HG02571 (cell line): ENCODE measurements around the gene IFNG.

ENCODE experiments used
- ATAC-seq: cut with Tn5 transposase; IDR thresholded peaks from one replicate; pipeline ENCODE4 v1.9.1; 2021; ENCODE audit warnings: mild to moderate bottlenecking, moderate library complexity; ENCODE audit not compliant: unreplicated experiment

IFNG gene

GRCh38 chr12:68169213-68169889 is 9.8 kb upstream of the IFNG start:
- no peak for ATAC-seq

- ATAC-seq: no peak
Measured at GRCh38 chr12:68166317-68166831, 6.8 kb upstream of the IFNG start.

- no peak for ATAC-seq
Measured at GRCh38 chr12:68163560-68164081, 4.1 kb upstream of the IFNG start.

- no peak for ATAC-seq
Measured at GRCh38 chr12:68162374-68162773, 2.8 kb upstream of the IFNG start.

GRCh38 chr12:68158432-68158831 is 1.1 kb downstream of the IFNG start:
- ATAC-seq: no peak

- ATAC-seq: no peak
Measured at GRCh38 chr12:68157380-68157779, 2.2 kb downstream of the IFNG start.

GRCh38 chr12:68156636-68157035 is 2.9 kb downstream of the IFNG start:
- ATAC-seq: no peak

GRCh38 chr12:68154779-68155178 is 4.8 kb downstream of the IFNG start:
- ATAC-seq: no peak

GRCh38 chr12:68148261-68148951 is 11.1 kb downstream of the IFNG start:
- no peak for ATAC-seq

- no peak for ATAC-seq
Measured at GRCh38 chr12:68140556-68140955, 19.0 kb downstream of the IFNG start.

- no peak for ATAC-seq
Measured at GRCh38 chr12:68139941-68140340, 19.6 kb downstream of the IFNG start.

GRCh38 chr12:68139001-68139400 is 20.5 kb downstream of the IFNG start:
- no peak for ATAC-seq

GRCh38 chr12:68138480-68138879 is 21.1 kb downstream of the IFNG start:
- ATAC-seq: no peak

- ATAC-seq: no peak
Measured at GRCh38 chr12:68137335-68137830, 22.2 kb downstream of the IFNG start.

- ATAC-seq: no peak
Measured at GRCh38 chr12:68135520-68135919, 24.0 kb downstream of the IFNG start.

- ATAC-seq: no peak
Measured at GRCh38 chr12:68131867-68132414, 27.6 kb downstream of the IFNG start.

- ATAC-seq: no peak
Measured at GRCh38 chr12:68129979-68130378, 29.6 kb downstream of the IFNG start.

- ATAC-seq: no peak
Measured at GRCh38 chr12:68122236-68122920, 37.2 kb downstream of the IFNG start.

GRCh38 chr12:68121143-68121542 is 38.4 kb downstream of the IFNG start:
- no peak for ATAC-seq

- peak; percentile 94 for ATAC-seq
Measured at GRCh38 chr12:68119724-68120211, 39.8 kb downstream of the IFNG start.

GRCh38 chr12:68119250-68119649 is 40.3 kb downstream of the IFNG start:
- ATAC-seq: peak; percentile 64
